ENCODE results near the gene NKX2-8. TPM values are rescaled to one million over a fixed set of nuclear protein-coding genes. Genes with fewer than 3 reads are reported as not detected.

Gene NKX2-8
- total RNA-seq, 3 donors from 2014 or later (not counting 1 experiment from before 2014, with no cell fraction given) = not detected

DNA sequence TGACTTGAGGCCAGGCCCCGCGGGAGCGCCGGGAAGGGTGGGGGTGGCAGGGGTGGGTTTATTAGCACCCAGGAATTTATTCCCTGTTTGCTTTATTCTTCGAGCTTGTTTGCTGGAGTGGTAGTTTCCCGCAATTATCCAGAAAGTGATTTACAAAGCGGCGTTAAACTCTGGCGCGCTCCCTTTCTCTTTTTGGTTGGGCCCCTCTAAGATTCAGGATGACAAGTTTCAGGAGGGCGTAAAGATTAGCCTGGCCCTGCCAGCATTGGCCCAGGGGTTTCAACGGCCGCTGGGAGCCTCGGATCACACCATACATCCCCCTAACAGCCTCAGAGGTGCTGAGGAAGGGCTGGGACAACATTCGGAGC, 444 bp upstream of the NKX2-8 start:
- no peaks in the 10 kb centered on the region for H3K36me3 ChIP-seq (ENCODE audit: control insufficient read depth, insufficient read depth, low read length)
- H3K27ac Mint-ChIP-seq = no peak overlapping the region
- no peaks in the 10 kb centered on the region for H3K36me3 Mint-ChIP-seq
- no peak overlapping the region for H3K4me3 Mint-ChIP-seq
- H3K4me1 Mint-ChIP-seq = no peaks in the 10 kb centered on the region
- TF ChIP-seq, protein P1, sequence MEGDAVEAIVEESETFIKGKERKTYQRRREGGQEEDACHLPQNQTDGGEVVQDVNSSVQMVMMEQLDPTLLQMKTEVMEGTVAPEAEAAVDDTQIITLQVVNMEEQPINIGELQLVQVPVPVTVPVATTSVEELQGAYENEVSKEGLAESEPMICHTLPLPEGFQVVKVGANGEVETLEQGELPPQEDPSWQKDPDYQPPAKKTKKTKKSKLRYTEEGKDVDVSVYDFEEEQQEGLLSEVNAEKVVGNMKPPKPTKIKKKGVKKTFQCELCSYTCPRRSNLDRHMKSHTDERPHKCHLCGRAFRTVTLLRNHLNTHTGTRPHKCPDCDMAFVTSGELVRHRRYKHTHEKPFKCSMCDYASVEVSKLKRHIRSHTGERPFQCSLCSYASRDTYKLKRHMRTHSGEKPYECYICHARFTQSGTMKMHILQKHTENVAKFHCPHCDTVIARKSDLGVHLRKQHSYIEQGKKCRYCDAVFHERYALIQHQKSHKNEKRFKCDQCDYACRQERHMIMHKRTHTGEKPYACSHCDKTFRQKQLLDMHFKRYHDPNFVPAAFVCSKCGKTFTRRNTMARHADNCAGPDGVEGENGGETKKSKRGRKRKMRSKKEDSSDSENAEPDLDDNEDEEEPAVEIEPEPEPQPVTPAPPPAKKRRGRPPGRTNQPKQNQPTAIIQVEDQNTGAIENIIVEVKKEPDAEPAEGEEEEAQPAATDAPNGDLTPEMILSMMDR (IDR thresholded peaks at IDR 0.05) = no peak
- H3K4me3 ChIP-seq (ENCODE audit: low read length) = no peak overlapping the region
- H3K27me3 ChIP-seq (ENCODE audit: control insufficient read depth, insufficient read depth, low read length) = peaks cover 41% of the 10 kb centered on the region
- intact Hi-C loops (cut with micrococcal nuclease) = no loop called here
- H3K4me1 ChIP-seq (ENCODE audit: control insufficient read depth, insufficient read depth, low read length) = no peaks in the 10 kb centered on the region
- ATAC-seq (no peak), DNase-seq (no peak)
- 4% methylated on average over 15 of the region's 15 CpGs for WGBS (ENCODE audit: insufficient coverage)
- H3K9me3 Mint-ChIP-seq = no peaks in the 10 kb centered on the region
- H3K9me3 ChIP-seq (ENCODE audit: control insufficient read depth, insufficient read depth, low read length) = no peaks in the 10 kb centered on the region
- no peak overlapping the region for H3K27ac ChIP-seq (ENCODE audit: low read length)
- peaks cover 41 to 46% of the 10 kb centered on the region in 2 donors for H3K27me3 Mint-ChIP-seq (ENCODE audit: low read depth in 2 of 2)

DNA sequence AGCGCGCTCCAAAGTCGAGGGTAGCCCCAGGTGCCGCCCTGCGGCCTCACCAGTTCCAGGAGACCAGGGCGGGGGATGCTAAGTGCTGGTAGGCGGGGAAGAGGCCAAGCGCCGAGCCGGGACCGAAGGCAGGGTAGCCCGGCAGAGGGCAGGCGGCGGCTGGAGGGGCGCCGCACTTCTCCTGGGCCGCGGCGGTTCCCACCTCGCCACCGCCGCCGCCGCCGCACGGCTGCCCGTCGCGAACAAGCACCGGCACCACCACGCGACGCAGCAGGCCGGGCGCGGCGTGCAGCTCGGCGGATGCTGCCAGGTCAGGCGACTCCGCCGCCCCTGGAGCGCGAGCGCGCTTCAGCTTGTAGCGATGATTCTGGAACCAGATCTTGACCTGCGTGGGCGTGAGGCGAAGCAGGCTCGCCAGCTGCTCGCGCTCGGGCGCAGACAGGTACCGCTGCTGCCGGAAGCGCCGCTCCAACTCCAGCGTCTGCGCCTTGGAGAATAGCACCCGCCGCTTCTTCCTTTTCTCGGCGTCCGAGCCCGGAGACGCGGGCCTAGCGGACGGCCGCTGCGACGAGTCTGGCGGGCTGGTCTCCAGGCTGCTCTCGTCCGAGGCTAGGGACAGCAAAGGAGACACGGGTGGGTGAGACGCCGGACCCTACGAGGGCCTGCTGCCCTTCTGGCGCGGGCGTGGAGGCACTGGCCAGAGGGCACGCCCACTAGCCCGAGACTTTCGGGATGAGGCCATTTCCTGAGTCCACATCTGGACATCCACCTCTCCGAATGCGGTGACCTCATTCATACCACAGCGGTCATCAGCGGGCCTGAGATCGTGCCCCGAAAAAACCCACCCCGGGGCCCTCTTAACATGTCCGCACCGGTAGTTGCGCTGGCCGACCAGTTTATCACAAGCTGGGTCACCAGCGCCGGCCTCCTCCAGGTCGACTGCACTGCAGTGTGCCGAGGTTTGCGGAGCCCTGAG, 1.3 kb downstream of the NKX2-8 start:
- no peak overlapping the region for H3K4me3 Mint-ChIP-seq

GRCh38 chr14:36580141-36580855, 2.1 kb downstream of the NKX2-8 start:
- ATAC-seq = no peak
- intact Hi-C loops (cut with micrococcal nuclease) = no loop called here
- H3K27me3 Mint-ChIP-seq (ENCODE audit: low read depth in 2 of 2) = peaks cover 30 to 39% of the 10 kb centered on the region in 2 donors
- no peaks in the 10 kb centered on the region for H3K9me3 Mint-ChIP-seq
- no peak for DNase-seq
- H3K4me3 ChIP-seq (ENCODE audit: low read length) = no peak overlapping the region
- no peak overlapping the region for H3K27ac ChIP-seq (ENCODE audit: low read length)
- H3K4me1 ChIP-seq (ENCODE audit: control insufficient read depth, insufficient read depth, low read length) = no peaks in the 10 kb centered on the region
- TF ChIP-seq, protein P1 (IDR thresholded peaks at IDR 0.05) = no peak
- H3K9me3 ChIP-seq (ENCODE audit: control insufficient read depth, insufficient read depth, low read length) = no peaks in the 10 kb centered on the region
- no peaks in the 10 kb centered on the region for H3K36me3 Mint-ChIP-seq
- no peak overlapping the region for H3K27ac Mint-ChIP-seq
- H3K27me3 ChIP-seq (ENCODE audit: control insufficient read depth, insufficient read depth, low read length) = peaks cover 36% of the 10 kb centered on the region
- no peaks in the 10 kb centered on the region for H3K36me3 ChIP-seq (ENCODE audit: control insufficient read depth, insufficient read depth, low read length)
- H3K4me3 Mint-ChIP-seq = no peak overlapping the region
- whole genome bisulfite sequencing (ENCODE audit: insufficient coverage) = 10% methylated on average over 50 of the region's 51 CpGs
- H3K4me1 Mint-ChIP-seq = no peaks in the 10 kb centered on the region

More for the DNA sequence above, 1.3 kb downstream of the NKX2-8 start:
- intact Hi-C loops (cut with micrococcal nuclease) = no loop called here
- DNase-seq (no peak), ATAC-seq (no peak)
- Histone ChIP-seq H3K36me3 (ENCODE audit: control insufficient read depth, insufficient read depth, low read length) (no peaks in the 10 kb centered on the region), H3K4me3 (ENCODE audit: low read length) (no peak overlapping the region), H3K4me1 (ENCODE audit: control insufficient read depth, insufficient read depth, low read length) (no peaks in the 10 kb centered on the region), H3K27ac (ENCODE audit: low read length) (no peak overlapping the region), H3K27me3 (ENCODE audit: control insufficient read depth, insufficient read depth, low read length) (peaks cover 37% of the 10 kb centered on the region), H3K9me3 (ENCODE audit: control insufficient read depth, insufficient read depth, low read length) (no peaks in the 10 kb centered on the region)
- H3K9me3 Mint-ChIP-seq = no peaks in the 10 kb centered on the region
- TF ChIP-seq, protein P1 (IDR thresholded peaks at IDR 0.05) = no peak
- no peaks in the 10 kb centered on the region for H3K4me1 Mint-ChIP-seq
- 3% methylated on average over 103 of the region's 103 CpGs for WGBS (ENCODE audit: insufficient coverage)
- no peak overlapping the region for H3K27ac Mint-ChIP-seq
- H3K27me3 Mint-ChIP-seq (ENCODE audit: low read depth in 2 of 2) = peaks cover 38 to 44% of the 10 kb centered on the region in 2 donors
- H3K36me3 Mint-ChIP-seq = no peaks in the 10 kb centered on the region

Measured in natural killer cell (primary cell).